H9 (cell line): ENCODE measurements around the gene SERPINC1. TPM values are rescaled to one million over a fixed set of nuclear protein-coding genes. Genes with fewer than 3 reads are reported as not detected.

Experiments used
- DNase-seq: peaks from one replicate; pipeline ENCODE4 v3.0.0-alpha.2; 2017
- H2AFZ ChIP-seq: one replicate; pipeline ENCODE4 v1.6.1; 2013; ENCODE audit warnings: mild to moderate bottlenecking, low read length, control low read depth, moderate library complexity
- H2AK5ac ChIP-seq: 2 replicates; pipeline ENCODE4 v1.6.1; 2013; ENCODE audit warnings: low read length, control low read depth, mixed read lengths; ENCODE audit not compliant: insufficient read length
- H2BK120ac ChIP-seq: one replicate; pipeline ENCODE4 v1.6.1; 2013; ENCODE audit warnings: low read depth, mild to moderate bottlenecking, low read length, control low read depth, inconsistent platforms; ENCODE audit not compliant: poor library complexity, severe bottlenecking
- H2BK12ac ChIP-seq: 2 replicates; pipeline ENCODE4 v1.6.1; 2013; ENCODE audit warnings: low read length, control low read depth, mixed read lengths, low read depth; ENCODE audit not compliant: insufficient read length
- H2BK15ac ChIP-seq: 2 replicates; pipeline ENCODE4 v1.6.1; 2013; ENCODE audit warnings: low read depth, low read length, control low read depth
- H2BK20ac ChIP-seq: one replicate; pipeline ENCODE4 v1.6.1; 2013; ENCODE audit warnings: low read depth, mild to moderate bottlenecking, low read length, control low read depth, inconsistent platforms; ENCODE audit not compliant: poor library complexity, severe bottlenecking
- H2BK5ac ChIP-seq: 2 replicates; pipeline ENCODE4 v1.6.1; 2013; ENCODE audit warnings: low read length, control low read depth, mixed read lengths; ENCODE audit not compliant: insufficient read length
- H3K14ac ChIP-seq: 2 replicates; pipeline ENCODE4 v1.6.1; 2013; ENCODE audit warnings: low read length, control low read depth; ENCODE audit not compliant: insufficient read depth
- H3K18ac ChIP-seq: 2 replicates; pipeline ENCODE4 v1.6.1; 2013; ENCODE audit warnings: low read depth, mild to moderate bottlenecking, mixed read lengths, low read length, control low read depth; ENCODE audit not compliant: insufficient read length
- H3K23ac ChIP-seq: 2 replicates; pipeline ENCODE4 v1.6.1; 2013; ENCODE audit warnings: low read length, control low read depth, mixed read lengths, low read depth; ENCODE audit not compliant: insufficient read length
- H3K23me2 ChIP-seq: 2 replicates; pipeline ENCODE4 v1.6.1; 2013; ENCODE audit warnings: low read depth, mild to moderate bottlenecking, mixed read lengths, low read length, control low read depth; ENCODE audit not compliant: insufficient read length, poor library complexity, severe bottlenecking
- H3K27ac ChIP-seq: 2 replicates; pipeline ENCODE4 v1.5.1; 2013; ENCODE audit warnings: low read length, control low read depth, mixed read lengths, low read depth; ENCODE audit not compliant: insufficient read length
- H3K27me3 ChIP-seq: 2 replicates; pipeline ENCODE4 v1.6.1; 2013; ENCODE audit warnings: low read length, control low read depth, inconsistent platforms; ENCODE audit not compliant: insufficient read depth
- H3K4ac ChIP-seq: 2 replicates; pipeline ENCODE4 v1.6.1; 2013; ENCODE audit warnings: low read depth, mild to moderate bottlenecking, control low read depth, inconsistent platforms, low read length, moderate library complexity
- H3K4me1 ChIP-seq: 2 replicates; pipeline ENCODE4 v1.6.1; 2013; ENCODE audit warnings: low read length, control low read depth, inconsistent platforms; ENCODE audit not compliant: insufficient read depth
- H3K4me2 ChIP-seq: 2 replicates; pipeline ENCODE4 v1.6.1; 2013; ENCODE audit warnings: low read length, control low read depth, mixed read lengths; ENCODE audit not compliant: insufficient read length, insufficient read depth
- H3K56ac ChIP-seq: 2 replicates; pipeline ENCODE4 v1.6.1; 2013; ENCODE audit warnings: low read depth, mild to moderate bottlenecking, mixed read lengths, low read length, control low read depth; ENCODE audit not compliant: insufficient read length
- H3K79me1 ChIP-seq: 2 replicates; pipeline ENCODE4 v1.6.1; 2013; ENCODE audit warnings: low read depth, mild to moderate bottlenecking, moderate library complexity, low read length, control low read depth, inconsistent platforms; ENCODE audit not compliant: insufficient read depth, poor library complexity, severe bottlenecking
- H3K79me2 ChIP-seq: 2 replicates; pipeline ENCODE4 v1.6.1; 2013; ENCODE audit warnings: low read length, control low read depth, inconsistent platforms; ENCODE audit not compliant: insufficient read depth
- H3K9ac ChIP-seq: 2 replicates; pipeline ENCODE4 v1.6.1; 2013; ENCODE audit warnings: low read length, control low read depth, mixed read lengths; ENCODE audit not compliant: insufficient read length; ENCODE audit errors: extremely low read depth
- H3K9me3 ChIP-seq: one replicate; pipeline ENCODE4 v1.6.1; 2013; ENCODE audit warnings: low read depth, low read length, inconsistent platforms; ENCODE audit not compliant: control insufficient read depth
- H3T11ph ChIP-seq: one replicate; pipeline ENCODE4 v1.6.1; 2013; ENCODE audit warnings: mild to moderate bottlenecking, low read length, control low read depth, inconsistent platforms
- H4K20me1 ChIP-seq: one replicate; pipeline ENCODE4 v1.6.1; 2013; ENCODE audit not compliant: control insufficient read depth, insufficient read length, insufficient read depth
- H4K5ac ChIP-seq: 2 replicates; pipeline ENCODE4 v1.6.1; 2013; ENCODE audit warnings: low read depth, mild to moderate bottlenecking, mixed read lengths, low read length, control low read depth; ENCODE audit not compliant: insufficient read length
- H4K8ac ChIP-seq: replicated peaks from 2 replicates; pipeline ENCODE4 v1.6.1; 2013; ENCODE audit warnings: low read length, control low read depth, mixed read lengths, low read depth; ENCODE audit not compliant: insufficient read length
- H4K91ac ChIP-seq: 2 replicates; pipeline ENCODE4 v1.6.1; 2013; ENCODE audit warnings: low read depth, mild to moderate bottlenecking, moderate library complexity, mixed read lengths, low read length, control low read depth; ENCODE audit not compliant: insufficient read length
- H3K27ac Mint-ChIP-seq, 3 experiments: 2 replicates in 2 of 3; 3 replicates in 1 of 3; pipeline ENCODE4 v1.8.0; 2020 to 2021; ENCODE audit warnings: mixed read lengths in 3 of 3, mild to moderate bottlenecking in 1 of 3, moderate library complexity in 1 of 3
- H3K27me3 Mint-ChIP-seq: 2 replicates; pipeline ENCODE4 v1.8.0; 2021; ENCODE audit warnings: low read depth, mild to moderate bottlenecking, moderate library complexity, mixed read lengths
- H3K36me3 Mint-ChIP-seq, 3 experiments: 2 replicates in 2 of 3; 3 replicates in 1 of 3; pipeline ENCODE4 v1.8.0; 2020 to 2021; ENCODE audit warnings: low read depth in 3 of 3, mixed read lengths in 3 of 3; ENCODE audit not compliant: insufficient read depth in 1 of 3
- H3K4me1 Mint-ChIP-seq, 2 experiments: 2 replicates each; pipeline ENCODE4 v1.8.0; 2020; ENCODE audit warnings: mixed read lengths in 2 of 2
- H3K4me3 Mint-ChIP-seq, 2 experiments: 2 replicates in 1 of 2; 3 replicates in 1 of 2; pipeline ENCODE4 v1.8.0; 2020 to 2021; ENCODE audit warnings: mild to moderate bottlenecking in 2 of 2, mixed read lengths in 2 of 2, moderate library complexity in 1 of 2
- H3K9me3 Mint-ChIP-seq, 2 experiments: 2 replicates in 1 of 2; 3 replicates in 1 of 2; pipeline ENCODE4 v1.8.0; 2020; ENCODE audit warnings: mild to moderate bottlenecking in 2 of 2, mixed read lengths in 2 of 2, moderate library complexity in 1 of 2
- CTCF ChIP-seq: fragments of 200-600 bp; sonication (generic); conservative IDR thresholded peaks from 3 replicates; pipeline ENCODE4 v1.8.0; 2021; ENCODE audit warnings: antibody characterized with exemption, mild to moderate bottlenecking
- WGBS: extraction: QIAGEN DNeasy Blood & Tissue Kit; methylation state at CpG from one replicate; pipeline ENCODE4 v1.1.7; 2013; ENCODE audit warnings: missing lambda C conversion rate, low lambda C conversion rate, mixed read lengths; ENCODE audit not compliant: insufficient read length; ENCODE audit errors: extremely low coverage; 5-methylcytosine and 5-hydroxymethylcytosine counted together
- total RNA-seq: library from RNA; stranded (reverse); gene quantifications from 2 replicates; pipeline ENCODE4 v1.2.1, GENCODE V29; 2021

The SERPINC1 gene
- total RNA-seq, 1 experiment from 2014 or later, result not detected

GRCh38 chr1:173865468-173866164 lies 51.5 kb downstream of the SERPINC1 start:
- Histone ChIP-seq H3K9ac (peak overlapping the region; percentile 98), H2BK12ac (no peak overlapping the region), H3K18ac (no peak overlapping the region), H3K27ac (peak overlapping the region; percentile 68), H3K23me2 (peaks cover 10% of the 10 kb centered on the region), H3K79me2 (peaks cover 16% of the 10 kb centered on the region; the same call in 1 of the 2 replicates), H2BK20ac (no peak overlapping the region), H3K79me1 (no peaks in the 10 kb centered on the region), H3K4me1 (no peaks in the 10 kb centered on the region), H4K8ac (no peak overlapping the region), H3T11ph (no peak overlapping the region), H3K4ac (no peak overlapping the region), H3K14ac (no peak overlapping the region), H2BK5ac (no peak overlapping the region), H3K4me2 (peak overlapping the region; percentile 51), H2BK15ac (no peak overlapping the region), H4K20me1 (no peaks in the 10 kb centered on the region), H3K9me3 (no peaks in the 10 kb centered on the region), H3K56ac (no peak overlapping the region), H2AFZ (no peak overlapping the region), H3K23ac (no peak overlapping the region), H2AK5ac (no peak overlapping the region), H2BK120ac (no peak overlapping the region), H4K91ac (no peak overlapping the region), H3K27me3 (no peaks in the 10 kb centered on the region), H4K5ac (no peak overlapping the region)
- Mint-ChIP-seq H3K27me3 (peaks cover 3% of the 10 kb centered on the region; the same call in 1 of the 2 replicates), H3K9me3 (peaks cover 0 to 9% of the 10 kb centered on the region in 2 experiments; a peak in 2 of 5 replicates), H3K36me3 (peaks cover 49 to 74% (median 54%) of the 10 kb centered on the region in 3 experiments), H3K4me1 (peaks cover 25 to 42% of the 10 kb centered on the region in 2 experiments), H3K4me3 (peak overlapping the region; percentile 98 to 99), H3K27ac (peak overlapping the region; percentile 59 to 100 (median 99); a peak in 6 of 7 replicates)
- DNase-seq, result no peak
- no CpG with 5 or more reads among the region's 4 CpGs for WGBS
- no peak for TF ChIP-seq CTCF
